Measurements from ENCODE around the gene LYRM9. TPM values are rescaled to one million over a fixed set of nuclear protein-coding genes. Genes with fewer than 3 reads are reported as not detected.

LYRM9 gene
- 19.2 and 21.6 TPM in 2 replicates for total RNA-seq (2013; cell fraction: nucleolus; rRNA removed)
- total RNA-seq (2014; rRNA removed), result 5.7 and 6.4 TPM in 2 replicates
- 3.5 and 3.8 TPM in 2 replicates for total RNA-seq (2014; rRNA removed; fragmentation: Illumina TruSeq; extraction: Trizol)
- 4.7 and 5.8 TPM in 2 replicates for total RNA-seq (2021)
- polyA plus RNA-seq (2011; ENCODE audit: low read depth), result 9.0 TPM
- polyA plus RNA-seq (2011; rRNA removed), result 3.3 and 3.5 TPM in 2 replicates
- polyA plus RNA-seq (2011; cell fraction: cytosol; rRNA removed), result 3.5 and 4.3 TPM in 2 replicates
- 7.5 TPM in 2 replicates for polyA plus RNA-seq (2011; cell fraction: nucleus; rRNA removed)
- 10.0 and 12.0 TPM in 2 replicates for polyA plus RNA-seq (2012)
- 4.6 and 4.9 TPM in 2 replicates for polyA plus RNA-seq (2014; fragmentation: Illumina TruSeq; extraction: Trizol)
- 1 to 10 TPM; 1.8 to 2.7 TPM for polyA plus RNA-seq (2014; fragmentation: Nextera tagmentation; extraction: Ambion mirVana)
- 6.1 and 8.3 TPM in 2 replicates for polyA plus RNA-seq (2014; rRNA removed)
- polyA plus RNA-seq (2016; fragmentation: Nextera tagmentation; extraction: Ambion mirVana), result 1 to 10 TPM; 4.6 to 6.7 TPM
- polyA minus RNA-seq (2011; rRNA and poly(A)+ RNA removed), result 2.4 and 4.1 TPM in 2 replicates
- 1.3 and 1.6 TPM in 2 replicates for polyA minus RNA-seq (2011; cell fraction: cytosol; rRNA and poly(A)+ RNA removed)
- 2.4 and 4.3 TPM in 2 replicates for polyA minus RNA-seq (2011; cell fraction: nucleus; rRNA and poly(A)+ RNA removed)
- percentile 64 among the genes with signal in this experiment for Bru-seq, nascent RNA
- BruChase-seq, experiment 1, labeled RNA remaining after a 6-hour chase, result percentile 61 among the genes with signal in this experiment
- BruChase-seq, experiment 2, labeled RNA remaining after a 2-hour chase, result percentile 57 among the genes with signal in this experiment
- long read RNA-seq, experiment 1, partial matches to known transcripts, result 0 of 1 reads
- long read RNA-seq, experiment 1, other reads (novel, unspliced or antisense), result 1 of 1 reads
- long read RNA-seq, experiment 2, transcript LYRM9-201 (4 exons, 501 nt), result major isoform, 8 of 9 reads
- long read RNA-seq, experiment 2, partial matches to known transcripts, result 0 of 9 reads
- long read RNA-seq, experiment 2, other reads (novel, unspliced or antisense), result 1 of 9 reads

DNA sequence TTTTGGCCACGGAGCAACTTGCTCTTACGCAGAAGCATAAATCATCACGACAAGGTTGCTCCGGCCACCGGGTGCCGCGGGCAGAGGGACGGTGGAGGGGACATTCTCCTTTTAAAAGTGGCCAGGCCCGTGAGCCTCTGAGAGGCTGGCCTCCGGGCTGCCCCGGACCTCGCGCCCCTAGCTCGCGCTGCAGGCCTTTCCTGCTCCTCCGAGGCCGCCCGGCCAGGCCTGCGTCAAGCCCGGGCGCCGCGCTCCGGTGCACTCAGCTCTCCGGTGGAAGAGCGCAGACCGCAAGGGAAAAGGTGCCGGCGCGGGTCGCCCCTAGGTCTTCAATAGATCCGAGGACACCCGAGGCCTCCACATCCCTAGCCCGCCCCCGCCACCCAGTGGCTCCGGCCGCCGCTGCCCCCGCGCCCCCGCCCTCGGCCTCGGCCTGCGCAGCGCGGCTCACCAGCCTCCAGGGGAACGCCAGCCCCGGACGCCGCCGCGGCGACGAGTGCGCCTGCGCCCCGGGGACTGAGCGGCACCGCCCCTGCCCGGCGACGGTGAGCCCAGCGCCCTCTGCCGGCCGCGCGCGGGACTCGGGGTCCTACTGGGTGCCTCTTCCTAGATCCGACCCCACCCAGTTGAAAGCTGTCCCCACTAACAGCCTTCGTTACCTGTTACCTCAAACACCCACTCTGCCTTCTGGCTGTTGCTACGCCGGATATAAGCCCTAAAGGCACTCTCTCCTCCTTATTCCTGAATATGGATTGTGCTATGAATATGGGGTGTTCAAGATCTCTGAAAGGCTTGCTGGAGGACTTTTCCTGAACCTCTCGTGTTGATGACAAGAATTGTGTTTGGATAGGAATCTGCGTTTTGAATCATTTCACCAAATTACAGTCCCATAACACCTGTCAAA, at the start of gene LYRM9:
Gene LYRM9, minus strand, starts transcription at position 500 of the 904 bp plus-strand sequence. CDS start 10,671 bp downstream, outside the sequence.
- ChIA-PET SMC1A (ENCODE audit: uncharacterized antibody, unreplicated experiment) (interaction anchor here (0.5 to 18.8 kb wide), 21 partner anchors 8 to 359 kb away, joined by 3 to 457 read pairs (median 4); no protein-coding TSS in a partner anchor), RAD21 (ENCODE audit: unreplicated experiment) (interaction anchor here (0.6 to 7.7 kb wide), 20 partner anchors 7 to 358 kb away, joined by 3 to 158 read pairs (median 4); no protein-coding TSS in a partner anchor), POLR2A (interaction anchor here (1.1 to 3.0 kb wide), 4 partner anchors 82 to 432 kb away, joined by 3 to 22 read pairs (median 5); no protein-coding TSS in a partner anchor), CTCF (interaction anchor here (0.6 to 5.9 kb wide), 35 partner anchors 10 to 926 kb away, joined by 3 to 151 read pairs (median 3); partner anchors contain the start of gene NOS2)
- FAIRE-seq, result no peak
- no TSS peak for BruUV-seq (replicated peaks)
- ATAC-seq, result peak; percentile 99
- Histone ChIP-seq H3K4me3 (peak within 1 kb of the TSS; percentile 65), H3K79me2 (ENCODE audit: control insufficient read depth, insufficient read depth, low read length) (0 out of 2 replicates have a peak, but pooled peaks cover 1% of the 10 kb centered on the region), H3K9ac (ENCODE audit: control insufficient read depth, insufficient read depth, low read length) (peak within 1 kb of the TSS; percentile 76), H3K27ac (ENCODE audit: control insufficient read depth, insufficient read depth) (peak within 1 kb of the TSS; percentile 61), H3K9me3 (replicated peaks; ENCODE audit: control insufficient read depth, insufficient read depth, low read length) (no peaks in the 10 kb centered on the region), H3K27me3 (replicated peaks in 1 of 2; ENCODE audit: control insufficient read depth in 2 of 2, insufficient read depth in 2 of 2, low read length in 1 of 2) (no peaks in the 10 kb centered on the region), H3K4me2 (ENCODE audit: control insufficient read depth, insufficient read depth) (peak within 1 kb of the TSS; percentile 91), H2AFZ (ENCODE audit: control insufficient read depth, low read depth, low read length) (peak within 1 kb of the TSS; percentile 83), H3K4me1 (ENCODE audit: control insufficient read depth, insufficient read depth, low read length) (peaks cover 8% of the 10 kb centered on the region), H4K20me1 (ENCODE audit: control insufficient read depth, insufficient read depth) (no peaks in the 10 kb centered on the region), H3K36me3 (ENCODE audit: control insufficient read depth in 2 of 2, insufficient read depth in 2 of 2, low read length in 1 of 2) (no peaks in the 10 kb centered on the region)
- peak; percentile 48 for DNase-seq (ENCODE audit: low read depth, low spot score)
- intact Hi-C loops (cut with micrococcal nuclease; ENCODE audit: unreplicated experiment) (loop anchor here (5.0 kb wide), 2 partner anchors 54 to 359 kb away; no protein-coding TSS in a partner anchor), in situ Hi-C loops (cut with MboI) (no loop called here)
- WGBS (ENCODE audit: insufficient coverage, insufficient replicate concordance, low lambda C conversion rate, missing lambda C conversion rate), result 4% methylated on average over 49 of the region's 75 CpGs
- TF ChIP-seq, protein P1, sequence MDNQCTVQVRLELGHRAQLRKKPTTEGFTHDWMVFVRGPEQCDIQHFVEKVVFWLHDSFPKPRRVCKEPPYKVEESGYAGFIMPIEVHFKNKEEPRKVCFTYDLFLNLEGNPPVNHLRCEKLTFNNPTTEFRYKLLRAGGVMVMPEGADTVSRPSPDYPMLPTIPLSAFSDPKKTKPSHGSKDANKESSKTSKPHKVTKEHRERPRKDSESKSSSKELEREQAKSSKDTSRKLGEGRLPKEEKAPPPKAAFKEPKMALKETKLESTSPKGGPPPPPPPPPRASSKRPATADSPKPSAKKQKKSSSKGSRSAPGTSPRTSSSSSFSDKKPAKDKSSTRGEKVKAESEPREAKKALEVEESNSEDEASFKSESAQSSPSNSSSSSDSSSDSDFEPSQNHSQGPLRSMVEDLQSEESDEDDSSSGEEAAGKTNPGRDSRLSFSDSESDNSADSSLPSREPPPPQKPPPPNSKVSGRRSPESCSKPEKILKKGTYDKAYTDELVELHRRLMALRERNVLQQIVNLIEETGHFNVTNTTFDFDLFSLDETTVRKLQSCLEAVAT (IDR thresholded peaks at IDR 0.05), result no peak
- TF ChIP-seq RB1 (IDR thresholded peaks at IDR 0.05; ENCODE audit: borderline replicate concordance), result peak; percentile 49; the same call in 1 of the 2 replicates
- no peak for TF ChIP-seq BMI1 (IDR thresholded peaks at IDR 0.05; ENCODE audit: borderline replicate concordance)
- TF ChIP-seq POLR2AphosphoS2 (IDR thresholded peaks at IDR 0.05; ENCODE audit: low read depth, low read length), result no peak
- TF ChIP-seq IKZF1 (conservative IDR thresholded peaks at IDR 0.05), result peak; percentile 71
- TF ChIP-seq NBN (IDR thresholded peaks at IDR 0.05), result no peak; the same call in 1 of the 2 replicates
- TF ChIP-seq, protein P2, sequence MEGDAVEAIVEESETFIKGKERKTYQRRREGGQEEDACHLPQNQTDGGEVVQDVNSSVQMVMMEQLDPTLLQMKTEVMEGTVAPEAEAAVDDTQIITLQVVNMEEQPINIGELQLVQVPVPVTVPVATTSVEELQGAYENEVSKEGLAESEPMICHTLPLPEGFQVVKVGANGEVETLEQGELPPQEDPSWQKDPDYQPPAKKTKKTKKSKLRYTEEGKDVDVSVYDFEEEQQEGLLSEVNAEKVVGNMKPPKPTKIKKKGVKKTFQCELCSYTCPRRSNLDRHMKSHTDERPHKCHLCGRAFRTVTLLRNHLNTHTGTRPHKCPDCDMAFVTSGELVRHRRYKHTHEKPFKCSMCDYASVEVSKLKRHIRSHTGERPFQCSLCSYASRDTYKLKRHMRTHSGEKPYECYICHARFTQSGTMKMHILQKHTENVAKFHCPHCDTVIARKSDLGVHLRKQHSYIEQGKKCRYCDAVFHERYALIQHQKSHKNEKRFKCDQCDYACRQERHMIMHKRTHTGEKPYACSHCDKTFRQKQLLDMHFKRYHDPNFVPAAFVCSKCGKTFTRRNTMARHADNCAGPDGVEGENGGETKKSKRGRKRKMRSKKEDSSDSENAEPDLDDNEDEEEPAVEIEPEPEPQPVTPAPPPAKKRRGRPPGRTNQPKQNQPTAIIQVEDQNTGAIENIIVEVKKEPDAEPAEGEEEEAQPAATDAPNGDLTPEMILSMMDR (IDR thresholded peaks at IDR 0.05 in 2 of 3, conservative IDR thresholded peaks at IDR 0.05 in 1 of 3; ENCODE audit: control insufficient read depth in 2 of 3, extremely low read depth in 1 of 3, insufficient read depth in 1 of 3, low read depth in 3 of 3, low read length in 3 of 3), result peak; percentile 77 to 91 (median 79)
- TF ChIP-seq MYB (IDR thresholded peaks at IDR 0.05; ENCODE audit: borderline replicate concordance, low read depth, low read length), result no peak
- no peak for TF ChIP-seq SIX5 (IDR thresholded peaks at IDR 0.05; ENCODE audit: low read depth, low read length, severe bottlenecking)
- no peak for TF ChIP-seq SMAD1 (IDR thresholded peaks at IDR 0.05; ENCODE audit: low read depth, partially characterized antibody)
- TF ChIP-seq BCL11A (IDR thresholded peaks at IDR 0.05; ENCODE audit: low read depth, low read length), result 0 out of 2 replicates have a peak, but pooled peaks have one; percentile 4
- peak; percentile 66; the same call in 1 of the 2 replicates for TF ChIP-seq NR2F1 (conservative IDR thresholded peaks at IDR 0.05)
- TF ChIP-seq, protein P3, sequence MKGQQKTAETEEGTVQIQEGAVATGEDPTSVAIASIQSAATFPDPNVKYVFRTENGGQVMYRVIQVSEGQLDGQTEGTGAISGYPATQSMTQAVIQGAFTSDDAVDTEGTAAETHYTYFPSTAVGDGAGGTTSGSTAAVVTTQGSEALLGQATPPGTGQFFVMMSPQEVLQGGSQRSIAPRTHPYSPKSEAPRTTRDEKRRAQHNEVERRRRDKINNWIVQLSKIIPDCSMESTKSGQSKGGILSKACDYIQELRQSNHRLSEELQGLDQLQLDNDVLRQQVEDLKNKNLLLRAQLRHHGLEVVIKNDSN (IDR thresholded peaks at IDR 0.05; ENCODE audit: borderline replicate concordance, extremely low read length, insufficient read depth, low read depth, low read length), result no peak

Measured in GM12878 (cell line).